ENCODE results near the gene NOS3. TPM values are rescaled to one million over a fixed set of nuclear protein-coding genes. Genes with fewer than 3 reads are reported as not detected.

NOS3 gene
- total and polyA plus RNA-seq, 9 of the 15 experiments (the other 6 are each of a cell fraction or from before 2014, with no cell fraction given): 1.1 to 121 (median 23.6) TPM

DNA sequence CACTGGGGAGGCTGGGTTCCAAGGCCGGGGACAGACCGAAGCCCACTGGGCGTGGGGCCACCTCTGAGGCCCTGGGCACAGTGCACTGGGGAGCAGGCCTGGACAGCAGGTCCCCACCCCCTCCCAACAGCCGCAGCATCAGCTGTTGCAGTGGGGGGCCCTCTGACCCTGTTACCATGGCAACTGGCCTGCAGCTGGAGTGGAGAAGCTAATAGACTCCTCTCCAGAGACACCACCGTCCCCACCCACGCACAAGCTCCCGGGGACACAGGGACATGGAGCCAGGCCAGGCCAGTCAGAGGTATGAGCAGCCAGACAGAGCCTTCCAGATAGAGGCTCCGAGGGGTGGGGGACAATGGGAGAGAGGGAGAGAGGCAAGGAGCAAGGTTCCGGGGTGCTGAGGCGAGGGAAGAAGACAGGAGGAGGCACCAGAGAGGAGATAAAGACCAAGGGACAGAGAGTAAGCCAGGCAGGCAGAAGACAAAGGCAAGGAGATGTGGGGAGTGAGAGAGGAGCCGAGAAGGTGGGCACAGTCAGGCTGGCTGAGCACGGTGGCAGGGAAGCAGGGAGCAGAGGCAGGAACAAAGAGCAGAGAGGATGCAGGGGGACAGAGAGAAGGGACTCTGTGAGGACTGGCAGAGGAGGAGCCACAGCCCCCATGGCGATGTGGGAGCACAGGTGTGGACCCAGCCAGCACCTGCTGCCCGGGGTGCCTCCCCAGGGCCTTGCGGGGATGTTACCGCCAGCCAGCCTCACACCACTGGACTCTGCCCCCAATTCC lies 19.4 kb upstream of the NOS3 start (continued):
- TF ChIP-seq, protein P1, sequence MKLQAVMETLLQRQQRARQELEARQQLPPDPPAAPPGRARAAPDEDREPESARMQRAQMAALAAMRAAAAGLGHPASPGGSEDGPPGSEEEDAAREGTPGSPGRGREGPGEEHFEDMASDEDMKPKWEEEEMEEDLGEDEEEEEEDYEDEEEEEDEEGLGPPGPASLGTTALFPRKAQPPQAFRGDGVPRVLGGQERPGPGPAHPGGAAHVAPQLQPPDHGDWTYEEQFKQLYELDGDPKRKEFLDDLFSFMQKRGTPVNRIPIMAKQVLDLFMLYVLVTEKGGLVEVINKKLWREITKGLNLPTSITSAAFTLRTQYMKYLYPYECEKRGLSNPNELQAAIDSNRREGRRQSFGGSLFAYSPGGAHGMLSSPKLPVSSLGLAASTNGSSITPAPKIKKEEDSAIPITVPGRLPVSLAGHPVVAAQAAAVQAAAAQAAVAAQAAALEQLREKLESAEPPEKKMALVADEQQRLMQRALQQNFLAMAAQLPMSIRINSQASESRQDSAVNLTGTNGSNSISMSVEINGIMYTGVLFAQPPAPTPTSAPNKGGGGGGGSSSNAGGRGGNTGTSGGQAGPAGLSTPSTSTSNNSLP (IDR thresholded peaks at IDR 0.05; ENCODE audit: borderline replicate concordance, low read depth, low read length): no peak
- TF ChIP-seq MAFG (tag; conservative IDR thresholded peaks at IDR 0.05): no peak
- no peak for TF ChIP-seq RBM14 (IDR thresholded peaks at IDR 0.05; ENCODE audit: borderline replicate concordance, insufficient read depth, low read depth, low read length)
- TF ChIP-seq EGR1 (conservative IDR thresholded peaks at IDR 0.05): peak; percentile 96
- TF ChIP-seq ZNF395 (CRISPR knock-in tag; IDR thresholded peaks at IDR 0.05): no peak
- no peak for TF ChIP-seq KDM1A (IDR thresholded peaks at IDR 0.05)
- TF ChIP-seq SRSF3 (IDR thresholded peaks at IDR 0.05; ENCODE audit: insufficient read depth, low read length): no peak
- TF ChIP-seq MITF (IDR thresholded peaks at IDR 0.05): no peak
- TF ChIP-seq RFX1 (IDR thresholded peaks at IDR 0.05): peak; percentile 98
- TF ChIP-seq GATAD2A (IDR thresholded peaks at IDR 0.05): no peak
- TF ChIP-seq NR2C1 (IDR thresholded peaks at IDR 0.05): peak; percentile 47; the same call in 1 of the 2 replicates
- peak; percentile 65; the same call in 1 of the 2 replicates for TF ChIP-seq NR2C1 (tag; IDR thresholded peaks at IDR 0.05)
- no peak for TF ChIP-seq BACH1 (tag; IDR thresholded peaks at IDR 0.05)
- TF ChIP-seq ZNF311 (CRISPR knock-in tag; IDR thresholded peaks at IDR 0.05): no peak
- TF ChIP-seq SMAD4 (CRISPR knock-in tag; conservative IDR thresholded peaks at IDR 0.05): no peak; the same call in 1 of the 2 replicates
- TF ChIP-seq CHCHD3 (CRISPR knock-in tag; IDR thresholded peaks at IDR 0.05): no peak
- TF ChIP-seq, protein P2, sequence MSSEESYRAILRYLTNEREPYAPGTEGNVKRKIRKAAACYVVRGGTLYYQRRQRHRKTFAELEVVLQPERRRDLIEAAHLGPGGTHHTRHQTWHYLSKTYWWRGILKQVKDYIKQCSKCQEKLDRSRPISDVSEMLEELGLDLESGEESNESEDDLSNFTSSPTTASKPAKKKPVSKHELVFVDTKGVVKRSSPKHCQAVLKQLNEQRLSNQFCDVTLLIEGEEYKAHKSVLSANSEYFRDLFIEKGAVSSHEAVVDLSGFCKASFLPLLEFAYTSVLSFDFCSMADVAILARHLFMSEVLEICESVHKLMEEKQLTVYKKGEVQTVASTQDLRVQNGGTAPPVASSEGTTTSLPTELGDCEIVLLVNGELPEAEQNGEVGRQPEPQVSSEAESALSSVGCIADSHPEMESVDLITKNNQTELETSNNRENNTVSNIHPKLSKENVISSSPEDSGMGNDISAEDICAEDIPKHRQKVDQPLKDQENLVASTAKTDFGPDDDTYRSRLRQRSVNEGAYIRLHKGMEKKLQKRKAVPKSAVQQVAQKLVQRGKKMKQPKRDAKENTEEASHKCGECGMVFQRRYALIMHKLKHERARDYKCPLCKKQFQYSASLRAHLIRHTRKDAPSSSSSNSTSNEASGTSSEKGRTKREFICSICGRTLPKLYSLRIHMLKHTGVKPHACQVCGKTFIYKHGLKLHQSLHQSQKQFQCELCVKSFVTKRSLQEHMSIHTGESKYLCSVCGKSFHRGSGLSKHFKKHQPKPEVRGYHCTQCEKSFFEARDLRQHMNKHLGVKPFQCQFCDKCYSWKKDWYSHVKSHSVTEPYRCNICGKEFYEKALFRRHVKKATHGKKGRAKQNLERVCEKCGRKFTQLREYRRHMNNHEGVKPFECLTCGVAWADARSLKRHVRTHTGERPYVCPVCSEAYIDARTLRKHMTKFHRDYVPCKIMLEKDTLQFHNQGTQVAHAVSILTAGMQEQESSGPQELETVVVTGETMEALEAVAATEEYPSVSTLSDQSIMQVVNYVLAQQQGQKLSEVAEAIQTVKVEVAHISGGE (CRISPR knock-in tag; IDR thresholded peaks at IDR 0.05): 0 out of 6 replicates have a peak, but pooled peaks of 1 of the 3 experiments have one; percentile 26
- TF ChIP-seq TCFL5 (CRISPR knock-in tag; conservative IDR thresholded peaks at IDR 0.05): no peak
- no peak for TF ChIP-seq WHSC1 (IDR thresholded peaks at IDR 0.05; ENCODE audit: low read length)
- TF ChIP-seq FOXM1 (IDR thresholded peaks at IDR 0.05; ENCODE audit: low read depth): no peak
- 0 out of 2 replicates have a peak, but pooled peaks have one; percentile 8 for TF ChIP-seq FOXM1 (CRISPR knock-in tag; IDR thresholded peaks at IDR 0.05; ENCODE audit: low read depth)

Measured in K562 (cell line).